ENCODE measurements around the gene PPP1R16B.

PPP1R16B gene

DNA sequence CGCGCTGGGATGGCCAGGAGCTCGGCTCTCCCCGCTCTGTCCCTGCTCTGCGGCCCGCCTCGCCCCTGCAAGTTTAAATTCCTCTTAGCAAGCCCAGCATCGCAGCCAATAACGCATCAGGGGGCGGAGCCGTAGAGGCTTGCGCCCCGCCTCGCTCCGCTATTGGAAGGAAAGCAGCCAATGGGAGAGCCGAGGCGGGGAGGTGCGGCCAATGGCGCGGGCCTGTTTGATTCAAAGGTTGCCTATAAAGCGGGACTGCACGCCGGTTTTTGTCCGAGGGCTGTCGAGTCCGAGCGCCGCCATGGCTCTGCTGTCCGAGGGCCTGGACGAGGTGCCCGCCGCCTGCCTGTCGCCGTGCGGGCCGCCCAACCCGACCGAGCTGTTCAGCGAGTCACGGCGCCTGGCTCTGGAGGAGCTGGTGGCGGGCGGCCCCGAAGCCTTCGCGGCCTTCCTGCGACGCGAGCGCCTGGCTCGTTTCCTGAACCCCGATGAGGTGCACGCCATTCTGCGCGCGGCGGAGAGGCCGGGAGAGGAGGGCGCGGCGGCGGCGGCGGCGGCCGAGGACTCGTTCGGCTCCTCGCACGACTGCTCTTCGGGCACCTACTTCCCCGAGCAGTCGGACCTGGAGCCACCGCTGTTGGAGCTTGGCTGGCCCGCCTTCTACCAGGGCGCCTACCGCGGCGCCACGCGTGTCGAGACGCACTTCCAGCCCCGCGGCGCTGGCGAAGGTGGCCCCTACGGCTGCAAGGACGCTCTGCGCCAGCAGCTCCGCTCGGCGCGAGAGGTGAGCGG, 120.8 kb downstream of the PPP1R16B start, which contains the start of gene FAM83D:
FAM83D (plus strand) TSS at position 276 of the 792 bp plus-strand sequence; CDS start at position 302, 26 bp downstream.
- Histone ChIP-seq H3K27ac (ENCODE audit: low read depth, low read length) (no peak within 1 kb of the TSS), H3K36me3 (ENCODE audit: control insufficient read depth in 1 of 2, insufficient read depth in 2 of 2, low read length in 2 of 2) (no peaks in the 10 kb centered on the region), H3K4me1 (ENCODE audit: control insufficient read depth in 1 of 2, insufficient read depth in 2 of 2, low read length in 2 of 2) (peaks cover 6 to 12% of the 10 kb centered on the region in 2 donors), H3K9me3 (ENCODE audit: control insufficient read depth in 1 of 2, low read length in 2 of 2) (no peaks in the 10 kb centered on the region), H3K9ac (ENCODE audit: low read depth in 1 of 2, low read length in 2 of 2) (peak within 1 kb of the TSS; percentile 66 to 74), H3K4me3 (ENCODE audit: low read depth in 1 of 2, low read length in 2 of 2) (peak within 1 kb of the TSS; percentile 79 to 86), H3K27me3 (ENCODE audit: control insufficient read depth in 1 of 2, insufficient read depth in 2 of 2, low read length in 2 of 2) (no peaks in the 10 kb centered on the region)

DNA sequence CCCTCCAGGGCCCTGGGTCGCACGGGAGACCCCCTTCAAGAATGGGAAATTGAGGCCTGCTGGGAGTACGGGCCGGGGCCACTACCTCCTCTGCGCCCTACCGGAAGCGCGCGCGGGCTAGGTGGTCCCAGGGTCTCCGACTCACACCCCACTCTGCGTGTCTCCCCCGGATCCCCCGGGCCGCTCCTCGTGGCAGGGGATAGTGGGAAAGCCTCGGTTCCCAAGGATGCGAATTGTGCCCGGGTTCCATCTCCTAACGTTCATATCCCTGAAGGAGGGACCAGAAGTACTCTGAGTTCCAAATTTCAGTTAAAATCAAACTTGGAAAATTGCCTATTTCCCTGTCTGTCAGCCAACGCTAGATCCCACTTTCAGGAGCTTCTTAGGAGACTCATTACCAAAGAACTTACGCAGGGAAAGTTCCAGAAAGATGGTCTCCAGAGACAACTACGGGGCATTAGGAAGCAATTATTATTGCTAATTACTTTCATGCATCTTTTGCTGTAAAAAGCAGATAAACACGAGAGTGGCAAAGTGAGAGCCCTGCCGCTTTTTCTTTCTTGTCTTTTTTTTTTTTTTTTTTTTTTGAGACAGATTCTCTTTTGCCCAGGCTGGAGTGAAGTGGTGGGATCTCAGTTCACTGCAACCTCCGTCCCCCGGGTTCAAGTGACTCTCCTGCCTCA, 121.6 kb downstream of the PPP1R16B start:
- peaks cover 6 to 12% of the 10 kb centered on the region in 2 donors for H3K4me1 ChIP-seq (ENCODE audit: control insufficient read depth in 1 of 2, insufficient read depth in 2 of 2, low read length in 2 of 2)
- H3K9ac ChIP-seq (ENCODE audit: low read depth in 1 of 2, low read length in 2 of 2), result peak overlapping the region; percentile 66 to 74
- no peaks in the 10 kb centered on the region for H3K36me3 ChIP-seq (ENCODE audit: control insufficient read depth in 1 of 2, insufficient read depth in 2 of 2, low read length in 2 of 2)
- H3K9me3 ChIP-seq (ENCODE audit: control insufficient read depth in 1 of 2, low read length in 2 of 2), result no peaks in the 10 kb centered on the region
- no peaks in the 10 kb centered on the region for H3K27me3 ChIP-seq (ENCODE audit: control insufficient read depth in 1 of 2, insufficient read depth in 2 of 2, low read length in 2 of 2)
- peak overlapping the region; percentile 79 to 86 for H3K4me3 ChIP-seq (ENCODE audit: low read depth in 1 of 2, low read length in 2 of 2)
- H3K27ac ChIP-seq (ENCODE audit: low read depth, low read length), result no peak overlapping the region

DNA sequence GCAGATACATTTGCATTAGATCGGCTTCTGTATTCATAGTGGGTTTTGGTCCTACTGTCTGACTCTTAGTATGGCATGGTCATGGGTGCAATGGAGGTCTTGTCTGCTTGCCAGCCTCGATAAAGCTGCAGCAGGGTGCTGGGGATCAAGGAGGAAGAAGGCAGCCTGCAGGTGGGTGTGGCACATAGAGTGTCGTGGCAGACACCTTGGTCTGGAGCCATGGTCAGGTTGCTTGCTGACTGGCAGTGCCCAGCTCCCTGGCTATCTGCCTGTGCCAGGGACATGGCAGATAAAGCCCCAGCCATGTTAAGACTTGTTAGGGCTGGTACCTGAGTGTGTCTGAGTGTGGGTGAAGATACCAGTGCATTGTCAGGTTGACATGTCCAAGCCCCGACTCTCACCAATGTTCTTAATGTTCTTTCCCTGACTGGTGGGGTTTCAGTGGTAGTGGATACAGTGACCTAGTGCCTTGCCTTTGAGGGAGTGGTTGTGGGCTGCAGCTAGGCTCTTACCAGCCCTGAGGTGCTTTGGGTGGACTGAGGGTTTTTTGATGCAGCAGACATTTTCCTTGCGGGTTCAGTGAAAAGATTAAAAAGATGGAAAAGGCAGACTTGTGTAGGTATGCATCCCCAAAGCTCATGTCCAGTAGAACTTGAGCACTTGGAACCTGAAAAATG, 122.5 kb downstream of the PPP1R16B start:
- Histone ChIP-seq H3K27me3 (ENCODE audit: control insufficient read depth in 1 of 2, insufficient read depth in 2 of 2, low read length in 2 of 2) (no peaks in the 10 kb centered on the region), H3K4me1 (ENCODE audit: control insufficient read depth in 1 of 2, insufficient read depth in 2 of 2, low read length in 2 of 2) (peaks cover 6 to 12% of the 10 kb centered on the region in 2 donors), H3K27ac (ENCODE audit: low read depth, low read length) (no peak overlapping the region), H3K36me3 (ENCODE audit: control insufficient read depth in 1 of 2, insufficient read depth in 2 of 2, low read length in 2 of 2) (no peaks in the 10 kb centered on the region), H3K9me3 (ENCODE audit: control insufficient read depth in 1 of 2, low read length in 2 of 2) (no peaks in the 10 kb centered on the region), H3K9ac (ENCODE audit: low read depth in 1 of 2, low read length in 2 of 2) (no peak overlapping the region), H3K4me3 (ENCODE audit: low read depth in 1 of 2, low read length in 2 of 2) (peak overlapping the region; percentile 6 to 58)

DNA sequence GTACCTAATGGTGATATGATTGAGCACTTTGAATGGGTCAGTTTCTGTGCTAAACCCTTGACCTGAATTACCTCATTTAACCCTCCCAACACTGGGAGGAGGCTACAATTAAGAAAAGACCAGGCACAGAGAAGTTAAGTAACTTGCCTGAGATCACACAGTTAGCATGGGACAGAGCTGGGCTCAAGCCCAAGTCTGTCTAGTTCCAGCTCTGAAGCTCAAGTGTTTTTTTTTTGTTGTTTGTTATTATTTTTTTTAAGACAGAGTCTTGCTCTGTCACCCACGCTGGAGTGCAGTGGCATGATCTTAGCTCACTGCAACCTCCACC, 124.7 kb downstream of the PPP1R16B start:
- Histone ChIP-seq H3K9me3 (ENCODE audit: control insufficient read depth in 1 of 2, low read length in 2 of 2) (no peaks in the 10 kb centered on the region), H3K4me3 (ENCODE audit: low read depth in 1 of 2, low read length in 2 of 2) (no peak overlapping the region), H3K27ac (ENCODE audit: low read depth, low read length) (no peak overlapping the region), H3K27me3 (ENCODE audit: control insufficient read depth in 1 of 2, insufficient read depth in 2 of 2, low read length in 2 of 2) (no peaks in the 10 kb centered on the region), H3K4me1 (ENCODE audit: control insufficient read depth in 1 of 2, insufficient read depth in 2 of 2, low read length in 2 of 2) (peaks cover 6 to 12% of the 10 kb centered on the region in 2 donors), H3K36me3 (ENCODE audit: control insufficient read depth in 1 of 2, insufficient read depth in 2 of 2, low read length in 2 of 2) (no peaks in the 10 kb centered on the region), H3K9ac (ENCODE audit: low read depth in 1 of 2, low read length in 2 of 2) (no peak overlapping the region)

DNA sequence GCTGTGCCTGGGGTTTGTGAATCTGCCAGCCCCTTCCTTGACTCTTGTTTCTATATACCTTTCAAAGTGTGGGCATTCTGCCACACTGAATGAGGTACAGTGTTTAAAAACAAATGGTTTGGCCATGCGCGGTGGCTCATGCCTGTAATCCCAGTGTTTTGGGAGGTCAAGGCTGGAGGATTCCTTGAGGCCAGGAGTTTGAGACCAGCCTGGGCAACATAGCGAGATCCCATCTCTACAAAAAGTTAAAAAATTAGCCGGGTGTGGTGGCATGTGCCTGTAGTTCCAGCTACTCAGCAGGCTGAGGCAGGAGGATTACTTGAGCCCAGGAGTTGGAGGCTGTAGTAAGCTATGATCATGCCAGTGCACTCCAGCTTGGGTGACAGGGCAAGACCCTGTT, 126.5 kb downstream of the PPP1R16B start:
- no peak overlapping the region for H3K27ac ChIP-seq (ENCODE audit: low read depth, low read length)
- no peaks in the 10 kb centered on the region for H3K9me3 ChIP-seq (ENCODE audit: control insufficient read depth in 1 of 2, low read length in 2 of 2)
- peaks cover 6 to 8% of the 10 kb centered on the region in 2 donors for H3K4me1 ChIP-seq (ENCODE audit: control insufficient read depth in 1 of 2, insufficient read depth in 2 of 2, low read length in 2 of 2)
- no peak overlapping the region for H3K9ac ChIP-seq (ENCODE audit: low read depth in 1 of 2, low read length in 2 of 2)
- no peaks in the 10 kb centered on the region for H3K27me3 ChIP-seq (ENCODE audit: control insufficient read depth in 1 of 2, insufficient read depth in 2 of 2, low read length in 2 of 2)
- H3K36me3 ChIP-seq (ENCODE audit: control insufficient read depth in 1 of 2, insufficient read depth in 2 of 2, low read length in 2 of 2), result no peaks in the 10 kb centered on the region
- H3K4me3 ChIP-seq (ENCODE audit: low read depth in 1 of 2, low read length in 2 of 2), result no peak overlapping the region

DNA sequence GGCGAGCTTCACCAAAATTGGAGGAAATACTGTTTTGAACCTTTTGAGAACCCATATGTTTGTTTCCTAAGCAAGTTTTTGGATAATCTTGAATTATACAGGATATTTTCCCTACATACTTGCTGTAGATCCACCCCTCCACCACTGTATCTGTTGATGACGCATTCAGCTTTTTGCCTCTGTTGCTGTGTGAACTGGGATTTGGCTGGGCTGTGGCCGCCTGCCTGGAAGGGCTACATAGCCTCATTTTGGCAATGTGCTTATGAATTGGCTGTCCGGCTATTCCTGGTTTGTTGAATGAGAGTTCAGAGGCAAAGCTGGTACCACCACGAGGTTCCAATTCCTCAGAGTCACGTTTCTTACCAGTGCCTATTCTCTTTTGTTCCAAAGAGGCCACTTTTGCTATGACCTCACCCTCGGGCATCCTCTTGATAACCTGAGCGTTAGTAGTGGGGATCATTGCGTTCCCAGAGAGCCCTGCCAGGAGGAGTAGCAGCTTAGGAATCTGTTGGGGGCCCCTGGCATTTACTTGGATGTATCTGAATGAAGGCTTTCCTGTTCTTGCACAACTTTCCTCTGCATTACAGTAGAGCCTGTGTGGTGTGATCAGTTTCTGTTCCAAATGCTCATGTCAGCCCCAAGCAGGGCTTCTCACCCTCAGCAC, 127.1 kb downstream of the PPP1R16B start:
- H3K4me1 ChIP-seq (ENCODE audit: control insufficient read depth in 1 of 2, insufficient read depth in 2 of 2, low read length in 2 of 2), result peaks cover 5 to 6% of the 10 kb centered on the region in 2 donors
- no peaks in the 10 kb centered on the region for H3K27me3 ChIP-seq (ENCODE audit: control insufficient read depth in 1 of 2, insufficient read depth in 2 of 2, low read length in 2 of 2)
- no peaks in the 10 kb centered on the region for H3K36me3 ChIP-seq (ENCODE audit: control insufficient read depth in 1 of 2, insufficient read depth in 2 of 2, low read length in 2 of 2)
- no peak overlapping the region for H3K27ac ChIP-seq (ENCODE audit: low read depth, low read length)
- no peaks in the 10 kb centered on the region for H3K9me3 ChIP-seq (ENCODE audit: control insufficient read depth in 1 of 2, low read length in 2 of 2)
- H3K4me3 ChIP-seq (ENCODE audit: low read depth in 1 of 2, low read length in 2 of 2), result no peak overlapping the region
- H3K9ac ChIP-seq (ENCODE audit: low read depth in 1 of 2, low read length in 2 of 2), result no peak overlapping the region

DNA sequence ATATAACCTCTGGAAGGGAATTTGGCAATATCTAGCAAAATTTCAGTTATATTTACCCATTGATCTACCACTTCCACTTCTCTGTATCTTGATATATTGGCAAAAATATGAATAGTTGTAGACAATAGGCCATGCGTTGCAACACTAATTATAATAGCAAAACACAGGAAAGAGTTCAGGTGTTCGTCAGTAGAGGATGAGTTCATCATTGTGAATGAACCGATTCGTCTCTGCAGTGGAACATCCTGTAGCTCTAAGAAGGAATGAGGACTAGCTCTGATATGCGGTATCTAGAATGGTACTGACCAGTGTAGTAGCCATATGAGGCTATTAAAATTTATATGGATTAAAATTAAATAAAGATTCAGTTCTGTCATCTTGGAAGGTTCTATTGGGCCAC, 129.0 kb downstream of the PPP1R16B start:
- Histone ChIP-seq H3K4me1 (ENCODE audit: control insufficient read depth in 1 of 2, insufficient read depth in 2 of 2, low read length in 2 of 2) (no peaks in the 10 kb centered on the region), H3K36me3 (ENCODE audit: control insufficient read depth in 1 of 2, insufficient read depth in 2 of 2, low read length in 2 of 2) (no peaks in the 10 kb centered on the region), H3K9me3 (ENCODE audit: control insufficient read depth in 1 of 2, low read length in 2 of 2) (no peaks in the 10 kb centered on the region), H3K9ac (ENCODE audit: low read depth in 1 of 2, low read length in 2 of 2) (no peak overlapping the region), H3K27me3 (ENCODE audit: control insufficient read depth in 1 of 2, insufficient read depth in 2 of 2, low read length in 2 of 2) (no peaks in the 10 kb centered on the region), H3K27ac (ENCODE audit: low read depth, low read length) (no peak overlapping the region), H3K4me3 (ENCODE audit: low read depth in 1 of 2, low read length in 2 of 2) (no peak overlapping the region)

DNA sequence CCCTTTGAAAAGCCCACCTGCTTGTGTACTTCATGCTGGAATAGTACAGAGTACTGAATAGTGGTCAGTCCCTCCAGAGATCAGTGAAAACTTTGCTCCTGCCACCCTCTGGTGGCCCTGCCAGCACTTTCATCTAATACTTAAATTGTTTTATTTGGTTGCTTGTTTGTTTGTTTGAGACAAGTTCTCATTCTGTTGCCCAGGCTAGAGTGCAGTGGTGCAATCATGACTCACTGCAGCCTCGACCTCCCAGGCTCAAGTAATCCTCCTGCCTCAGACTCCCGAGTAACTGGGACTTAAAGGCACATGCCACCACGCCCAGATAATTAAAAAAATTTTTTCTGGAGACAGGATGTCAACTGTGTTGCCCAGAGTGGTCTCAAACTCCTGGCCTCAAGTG, 129.8 kb downstream of the PPP1R16B start:
- H3K36me3 ChIP-seq (ENCODE audit: control insufficient read depth in 1 of 2, insufficient read depth in 2 of 2, low read length in 2 of 2), result no peaks in the 10 kb centered on the region
- H3K9me3 ChIP-seq (ENCODE audit: control insufficient read depth in 1 of 2, low read length in 2 of 2), result no peaks in the 10 kb centered on the region
- no peak overlapping the region for H3K27ac ChIP-seq (ENCODE audit: low read depth, low read length)
- H3K9ac ChIP-seq (ENCODE audit: low read depth in 1 of 2, low read length in 2 of 2), result no peak overlapping the region
- no peaks in the 10 kb centered on the region for H3K4me1 ChIP-seq (ENCODE audit: control insufficient read depth in 1 of 2, insufficient read depth in 2 of 2, low read length in 2 of 2)
- H3K27me3 ChIP-seq (ENCODE audit: control insufficient read depth in 1 of 2, insufficient read depth in 2 of 2, low read length in 2 of 2), result no peaks in the 10 kb centered on the region
- H3K4me3 ChIP-seq (ENCODE audit: low read depth in 1 of 2, low read length in 2 of 2), result no peak overlapping the region

DNA sequence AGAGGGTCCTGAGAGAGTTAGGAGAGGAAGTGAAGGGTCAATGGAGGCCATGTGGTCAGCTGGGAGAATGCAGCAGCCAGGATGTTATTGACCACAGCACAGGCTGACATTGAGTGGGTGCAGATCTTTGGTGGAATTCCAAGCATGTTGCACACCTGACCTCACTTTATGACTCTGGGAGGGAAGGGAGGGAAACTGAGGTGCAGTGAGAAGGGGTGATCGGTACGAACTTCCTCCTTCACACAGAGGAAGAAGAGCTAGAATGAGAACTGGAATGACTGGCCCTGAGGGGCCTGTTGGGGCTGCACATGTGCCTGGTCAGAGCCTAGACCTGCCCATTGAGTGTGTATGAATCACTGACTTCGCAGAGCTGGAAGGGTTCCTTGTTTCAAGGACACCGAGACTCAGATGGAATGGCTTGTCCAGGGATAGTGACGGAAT, 130.5 kb downstream of the PPP1R16B start:
- Histone ChIP-seq H3K27ac (ENCODE audit: low read depth, low read length) (no peak overlapping the region), H3K4me3 (ENCODE audit: low read depth in 1 of 2, low read length in 2 of 2) (no peak overlapping the region), H3K27me3 (ENCODE audit: control insufficient read depth in 1 of 2, insufficient read depth in 2 of 2, low read length in 2 of 2) (no peaks in the 10 kb centered on the region), H3K36me3 (ENCODE audit: control insufficient read depth in 1 of 2, insufficient read depth in 2 of 2, low read length in 2 of 2) (no peaks in the 10 kb centered on the region), H3K4me1 (ENCODE audit: control insufficient read depth in 1 of 2, insufficient read depth in 2 of 2, low read length in 2 of 2) (no peaks in the 10 kb centered on the region), H3K9ac (ENCODE audit: low read depth in 1 of 2, low read length in 2 of 2) (no peak overlapping the region), H3K9me3 (ENCODE audit: control insufficient read depth in 1 of 2, low read length in 2 of 2) (no peaks in the 10 kb centered on the region)

All from duodenal mucosa (tissue), 2 donors.